Hepatocyte (in vitro differentiated cells): ENCODE data around the gene NUSAP1. TPM values are rescaled to one million over a fixed set of nuclear protein-coding genes. Genes with fewer than 3 reads are reported as not detected.
"Not testable (repeated sequence)": the region's sequence is repeated elsewhere in the genome, so short reads cannot be mapped to it uniquely, and the experiment has no call there.

ENCODE experiments used
- DNase-seq: peaks from one replicate; pipeline ENCODE4 v3.0.0-alpha.2; 2016; ENCODE audit warnings: low spot score
- H2AFZ ChIP-seq: fragments of 200-600 bp; sonication (generic); 2 replicates; pipeline ENCODE4 v1.6.0; 2016; ENCODE audit warnings: antibody characterized with exemption, mild to moderate bottlenecking
- H3K27ac ChIP-seq: fragments of 200-600 bp; sonication (generic); 2 replicates; pipeline ENCODE4 v1.5.1; 2016; ENCODE audit warnings: mild to moderate bottlenecking
- H3K27me3 ChIP-seq: fragments of 200-600 bp; sonication (generic); 2 replicates; pipeline ENCODE4 v1.6.1; 2016
- H3K36me3 ChIP-seq: fragments of 200-600 bp; sonication (generic); replicated peaks from 2 replicates; pipeline ENCODE4 v1.5.1; 2016; ENCODE audit warnings: low read depth; ENCODE audit not compliant: insufficient read depth
- H3K4me1 ChIP-seq: fragments of 200-600 bp; sonication (generic); 2 replicates; pipeline ENCODE4 v1.5.1; 2016; ENCODE audit warnings: mild to moderate bottlenecking, moderate library complexity; ENCODE audit not compliant: insufficient read depth
- H3K4me2 ChIP-seq: fragments of 200-600 bp; sonication (generic); 2 replicates; pipeline ENCODE4 v1.6.0; 2016
- H3K4me3 ChIP-seq: fragments of 200-600 bp; sonication (generic); 2 replicates; pipeline ENCODE4 v1.5.1; 2016; ENCODE audit warnings: mild to moderate bottlenecking
- H3K79me2 ChIP-seq: fragments of 200-600 bp; sonication (generic); 2 replicates; pipeline ENCODE4 v1.6.0; 2017; ENCODE audit warnings: mild to moderate bottlenecking
- H3K9me2 ChIP-seq: fragments of 200-600 bp; sonication (generic); replicated peaks from 2 replicates; pipeline ENCODE4 v1.6.0; 2017; ENCODE audit warnings: mild to moderate bottlenecking; ENCODE audit not compliant: insufficient read depth
- H3K9me3 ChIP-seq: fragments of 200-600 bp; sonication (generic); 2 replicates; pipeline ENCODE4 v1.5.1; 2016; ENCODE audit warnings: low read depth, mild to moderate bottlenecking
- H4K20me1 ChIP-seq: fragments of 200-600 bp; sonication (generic); 2 replicates; pipeline ENCODE4 v1.6.0; 2016; ENCODE audit warnings: mild to moderate bottlenecking; ENCODE audit not compliant: insufficient read depth, poor library complexity, severe bottlenecking
- CTCF ChIP-seq: fragments of 200-600 bp; sonication (generic); IDR thresholded peaks from 2 replicates; pipeline ENCODE4 v1.5.1; 2016; ENCODE audit warnings: antibody characterized with exemption, mild to moderate bottlenecking; ENCODE audit not compliant: poor library complexity
- EZH2 ChIP-seq: fragments of 200-600 bp; sonication (generic); IDR thresholded peaks from 2 replicates; pipeline ENCODE4 v1.6.1; 2016; ENCODE audit warnings: antibody characterized with exemption, mild to moderate bottlenecking, borderline replicate concordance
- EZH2phosphoT487 ChIP-seq: fragments of 200-600 bp; sonication (generic); IDR thresholded peaks from one replicate; pipeline ENCODE4 v1.6.1; 2018; ENCODE audit warnings: antibody characterized with exemption, mild to moderate bottlenecking, low read depth, moderate library complexity; ENCODE audit not compliant: unreplicated experiment, severe bottlenecking
- WGBS: methylation state at CpG from one replicate; pipeline ENCODE4 v1.1.6; 2016; ENCODE audit warnings: low lambda C conversion rate; ENCODE audit errors: missing lambda C conversion rate; 5-methylcytosine and 5-hydroxymethylcytosine counted together
- polyA plus RNA-seq: library from polyadenylated mRNA; unstranded; fragments of >200 nt; fragmentation: Nextera tagmentation; extraction: Ambion mirVana; gene quantifications from 2 replicates; pipeline ENCODE4 v1.2.1, GENCODE V29; 2016
- total RNA-seq: library from RNA; depleted of rRNA; stranded (reverse); fragments of >200 nt; gene quantifications from 2 replicates; pipeline ENCODE4 v1.2.3, GENCODE V29; 2014

NUSAP1 gene
- total and polyA plus RNA-seq, 2 experiments from 2014 or later: 26.6 to 29.2 TPM

GRCh38 chr15:41354371-41354770 is 21.7 kb downstream of the NUSAP1 start:
- Histone ChIP-seq H3K9me3 (no peaks in the 10 kb centered on the region), H3K4me1 (no peaks in the 10 kb centered on the region), H3K4me3 (no peak overlapping the region), H3K9me2 (no peaks in the 10 kb centered on the region), H4K20me1 (no peaks in the 10 kb centered on the region), H2AFZ (no peak overlapping the region), H3K27ac (no peak overlapping the region), H3K79me2 (no peaks in the 10 kb centered on the region), H3K36me3 (no peaks in the 10 kb centered on the region), H3K4me2 (no peak overlapping the region), H3K27me3 (no peaks in the 10 kb centered on the region)
- 98% methylated on average over 10 of the region's 10 CpGs for WGBS
- no peak for DNase-seq
- TF ChIP-seq EZH2phosphoT487 (no peak), EZH2 (no peak), CTCF (no peak)

GRCh38 chr15:41367418-41367817 is 34.7 kb downstream of the NUSAP1 start:
- TF ChIP-seq EZH2phosphoT487 (no peak), CTCF (no peak), EZH2 (no peak)

GRCh38 chr15:41377978-41378377 is 45.3 kb downstream of the NUSAP1 start:
- Histone ChIP-seq H2AFZ (no peak overlapping the region), H3K4me1 (no peaks in the 10 kb centered on the region), H3K4me2 (no peak overlapping the region), H3K36me3 (no peaks in the 10 kb centered on the region), H3K9me3 (no peaks in the 10 kb centered on the region), H3K4me3 (no peak overlapping the region), H3K79me2 (no peaks in the 10 kb centered on the region), H3K9me2 (no peaks in the 10 kb centered on the region), H3K27ac (no peak overlapping the region), H4K20me1 (no peaks in the 10 kb centered on the region), H3K27me3 (no peaks in the 10 kb centered on the region)
- TF ChIP-seq EZH2: no peak
- no peak for TF ChIP-seq CTCF
- no peak for TF ChIP-seq EZH2phosphoT487
- over 99% methylated on average over 4 of the region's 4 CpGs for WGBS
- DNase-seq: no peak

More at GRCh38 chr15:41367418-41367817, 34.7 kb downstream of the NUSAP1 start:
- no peaks in the 10 kb centered on the region for H3K79me2 ChIP-seq
- no peaks in the 10 kb centered on the region for H3K27me3 ChIP-seq
- H4K20me1 ChIP-seq: no peaks in the 10 kb centered on the region
- no peak overlapping the region for H3K4me3 ChIP-seq
- H3K9me2 ChIP-seq: no peaks in the 10 kb centered on the region
- H2AFZ ChIP-seq: no peak overlapping the region
- no peaks in the 10 kb centered on the region for H3K9me3 ChIP-seq
- H3K4me1 ChIP-seq: no peaks in the 10 kb centered on the region
- H3K36me3 ChIP-seq: no peaks in the 10 kb centered on the region
- WGBS: 95% methylated on average over 3 of the region's 3 CpGs
- H3K27ac ChIP-seq: no peak overlapping the region
- no peak overlapping the region for H3K4me2 ChIP-seq
- no peak for DNase-seq

DNA sequence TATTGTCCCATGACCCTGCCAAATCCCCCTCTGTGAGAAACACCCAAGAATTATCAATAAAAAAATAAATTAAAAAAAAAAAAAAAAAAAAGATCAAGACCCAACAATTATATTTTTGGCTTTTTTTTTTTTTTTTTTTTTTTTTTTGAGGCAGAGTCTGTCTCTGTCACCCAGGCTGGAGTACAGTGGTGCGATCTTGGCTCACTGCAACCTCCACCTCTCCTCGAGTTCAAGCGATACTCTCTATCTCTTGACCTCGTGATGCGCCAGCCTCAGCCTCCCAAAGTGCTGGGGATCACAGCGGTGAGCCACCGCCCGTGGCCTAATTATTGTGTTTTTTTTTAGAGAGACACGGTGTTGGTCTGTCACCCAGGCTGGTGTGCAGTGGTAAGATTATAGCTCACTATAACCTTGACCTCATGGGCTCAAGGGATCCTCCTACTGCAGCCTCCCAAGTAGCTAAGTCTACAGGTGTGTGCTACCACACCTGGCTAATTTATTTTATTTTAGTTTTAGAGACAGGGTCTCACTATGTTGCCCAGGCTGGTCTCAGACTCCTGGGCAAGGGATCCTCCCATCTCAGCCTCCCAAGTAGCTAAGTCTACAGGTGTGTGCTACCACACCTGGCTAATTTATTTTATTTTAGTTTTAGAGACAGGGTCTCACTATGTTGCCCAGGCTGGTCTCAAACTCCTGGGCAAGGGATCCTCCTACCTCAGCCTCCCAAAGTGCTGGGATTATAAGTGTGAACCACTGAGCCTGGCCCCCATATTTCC is 51.5 kb downstream of the NUSAP1 start:
- H3K27me3 ChIP-seq, H3K4me1 ChIP-seq, H3K9me3 ChIP-seq, H2AFZ ChIP-seq, H3K27ac ChIP-seq, H4K20me1 ChIP-seq, H3K79me2 ChIP-seq, H3K36me3 ChIP-seq, H3K4me3 ChIP-seq, H3K4me2 ChIP-seq, DNase-seq, H3K9me2 ChIP-seq: not testable (repeated sequence)
- 82% methylated on average over 9 of the region's 9 CpGs for WGBS
